A549 (cell line): ENCODE results near the gene RYR3. TPM values are rescaled to one million over a fixed set of nuclear protein-coding genes. Genes with fewer than 3 reads are reported as not detected.

Experiments
- ATAC-seq, 2 experiments: fragments of 200-7000 bp in 1 of 2; fragments of >200 bp in 1 of 2; cut with Nextera tagmentation in 1 of 2; cut with Tn5 transposase in 1 of 2; 3 replicates each; pipeline versions ENCODE4 v1.8.0 to v1.9.1; 2018 to 2020; ENCODE audit warnings: mild to moderate bottlenecking in 1 of 2, moderate library complexity in 1 of 2
- CTCF ChIA-PET: fragments of 300-600 bp; sonication (Branson Sonifier 250); formaldehyde crosslinking; extraction: SDS; loops from one replicate; lab custom pipeline; 2021; ENCODE audit warnings: antibody characterized with exemption, inconsistent platforms; lab: Yijun Ruan, JAX
- POLR2A ChIA-PET: fragments of 350-600 bp; formaldehyde crosslinking; extraction: SDS; loops from one replicate; lab custom pipeline; 2021; ENCODE audit warnings: antibody characterized with exemption, inconsistent platforms; lab: Yijun Ruan, JAX
- DNase-seq, 2 experiments: peaks; one replicate each; pipeline versions ENCODE4 v3.0.0 to v3.0.0-alpha.2; 2011 to 2016; ENCODE audit warnings: low read depth in 1 of 2, low spot score in 1 of 2
- FAIRE-seq: peaks from 2 replicates; lab custom pipeline; 2011; peaks lifted over from hg19 to GRCh38; lab: Jason Lieb, UNC
- H3K27ac ChIP-seq, 2 experiments: fragments of >200 bp; sonication (Bioruptor Twin); formaldehyde crosslinking; 3 replicates each; pipeline ENCODE4 v1.5.1; 2016 to 2017
- H3K4me1 ChIP-seq: fragments of >200 bp; sonication (Bioruptor Twin); formaldehyde crosslinking; 3 replicates; pipeline ENCODE4 v1.6.1; 2016
- H3K4me2 ChIP-seq: fragments of >200 bp; sonication (Bioruptor Twin); formaldehyde crosslinking; 3 replicates; pipeline ENCODE4 v1.6.1; 2016
- H3K4me3 ChIP-seq: fragments of >200 bp; sonication (Bioruptor Twin); formaldehyde crosslinking; 3 replicates; pipeline ENCODE4 v1.5.1; 2016
- H3K9me3 ChIP-seq: fragments of >200 bp; sonication (Bioruptor Twin); formaldehyde crosslinking; 3 replicates; pipeline ENCODE4 v1.6.1; 2016
- BHLHE40 ChIP-seq: IDR thresholded peaks from 2 replicates; pipeline ENCODE4 v1.6.1; 2012; ENCODE audit warnings: low read depth, low read length, inconsistent platforms
- CBX8 ChIP-seq: fragments of 200-600 bp; sonication (generic); IDR thresholded peaks from 2 replicates; pipeline ENCODE4 v1.6.1; 2016
- CEBPB ChIP-seq, 2 experiments: fragments of >200 bp in 1 of 2; sonication (Bioruptor Twin) in 1 of 2; formaldehyde crosslinking in 1 of 2; IDR thresholded peaks; 2 replicates each; pipeline ENCODE4 v1.6.1; 2012 to 2016
- CHD4 ChIP-seq: fragments of 200-600 bp; sonication (generic); IDR thresholded peaks from 2 replicates; pipeline ENCODE4 v1.6.1; 2016; ENCODE audit warnings: antibody characterized with exemption, mild to moderate bottlenecking, borderline replicate concordance
- EHMT2 ChIP-seq: fragments of 200-600 bp; sonication (generic); IDR thresholded peaks from 2 replicates; pipeline ENCODE4 v1.6.1; 2016; ENCODE audit warnings: antibody characterized with exemption, low read depth, mild to moderate bottlenecking, moderate library complexity
- EP300 ChIP-seq, 2 experiments: fragments of >200 bp; sonication (Bioruptor Twin); formaldehyde crosslinking; IDR thresholded peaks; 2 replicates in 1 of 2; 3 replicates in 1 of 2; pipeline ENCODE4 v1.6.1; 2016 to 2017
- ESRRA ChIP-seq: fragments of 150-350 bp; IDR thresholded peaks from 2 replicates; pipeline ENCODE4 v1.6.1; 2014; ENCODE audit warnings: mild to moderate bottlenecking, low read length, borderline replicate concordance
- FOSL2 ChIP-seq, 2 experiments: fragments of 450-650 bp in 1 of 2; fragments of >200 bp in 1 of 2; sonication (Bioruptor Twin) in 1 of 2; formaldehyde crosslinking; IDR thresholded peaks; 2 replicates each; pipeline versions ENCODE4 v1.5.0 to v1.6.1; 2016 to 2020; ENCODE audit warnings: mild to moderate bottlenecking in 1 of 2, moderate library complexity in 1 of 2
- FOXS1 ChIP-seq: fragments of 250-450 bp; sonication (Bioruptor Pico); IDR thresholded peaks from 2 replicates; pipeline ENCODE4 v1.5.0; 2020; ENCODE audit warnings: mild to moderate bottlenecking, moderate library complexity
- GATA3 ChIP-seq: IDR thresholded peaks from 2 replicates; pipeline ENCODE4 v1.6.1; 2012; ENCODE audit warnings: borderline replicate concordance
- HDAC2 ChIP-seq: fragments of 200-600 bp; sonication (generic); IDR thresholded peaks from 2 replicates; pipeline ENCODE4 v1.6.1; 2016
- HOXB13 ChIP-seq: fragments of 250-450 bp; sonication (Bioruptor Pico); IDR thresholded peaks from 2 replicates; pipeline ENCODE4 v1.5.0; 2020; ENCODE audit warnings: low read depth, mild to moderate bottlenecking, moderate library complexity
- HOXB5 ChIP-seq: fragments of 250-450 bp; sonication (Bioruptor Pico); IDR thresholded peaks from 2 replicates; pipeline ENCODE4 v1.5.0; 2020; ENCODE audit warnings: mild to moderate bottlenecking, moderate library complexity
- KDM5A ChIP-seq: fragments of 200-600 bp; sonication (generic); IDR thresholded peaks from 2 replicates; pipeline ENCODE4 v1.6.1; 2016; ENCODE audit warnings: antibody characterized with exemption, mild to moderate bottlenecking
- MAFK ChIP-seq: fragments of 450-650 bp; IDR thresholded peaks from 2 replicates; pipeline ENCODE4 v1.6.1; 2014; ENCODE audit not compliant: partially characterized antibody
- MYC ChIP-seq: IDR thresholded peaks from 2 replicates; pipeline ENCODE4 v1.6.1; 2012; ENCODE audit warnings: mild to moderate bottlenecking, inconsistent platforms, low read length, improper control_type of control experiment, borderline replicate concordance
- NFE2L2 ChIP-seq: fragments of 150-350 bp; conservative IDR thresholded peaks from 2 replicates; pipeline ENCODE4 v1.6.1; 2014; ENCODE audit warnings: low read length
- NR3C1 ChIP-seq: fragments of >200 bp; sonication (Bioruptor Twin); formaldehyde crosslinking; IDR thresholded peaks from 3 replicates; pipeline ENCODE4 v1.6.1; 2017
- POLR2A ChIP-seq: IDR thresholded peaks from 2 replicates; pipeline ENCODE4 v1.6.1; 2012; ENCODE audit warnings: mild to moderate bottlenecking, low read length
- RFX5 ChIP-seq: fragments of 450-650 bp; IDR thresholded peaks from 2 replicates; pipeline ENCODE4 v1.7.1; 2014; ENCODE audit warnings: antibody characterized with exemption, mild to moderate bottlenecking, moderate library complexity
- SMC3 ChIP-seq: fragments of >200 bp; sonication (Bioruptor Twin); formaldehyde crosslinking; IDR thresholded peaks from 3 replicates; pipeline ENCODE4 v1.6.1; 2018; ENCODE audit warnings: inconsistent platforms
- ZC3H11A ChIP-seq: fragments of 450-650 bp; IDR thresholded peaks from 2 replicates; pipeline ENCODE4 v1.6.1; 2014; ENCODE audit warnings: antibody characterized with exemption, mild to moderate bottlenecking
- ZFP36 ChIP-seq: fragments of 450-650 bp; IDR thresholded peaks from 2 replicates; pipeline ENCODE4 v1.6.1; 2014; ENCODE audit warnings: borderline replicate concordance; ENCODE audit not compliant: partially characterized antibody
- WGBS: methylation state at CpG from one replicate; pipeline ENCODE4 v1.1.6; 2017; ENCODE audit errors: missing lambda C conversion rate; 5-methylcytosine and 5-hydroxymethylcytosine counted together
- polyA plus RNA-seq, 4 experiments: library from polyadenylated mRNA; depleted of rRNA in 3 of 4; stranded (reverse); fragments of >200 nt; fragmentation: RNase III in 1 of 4; extraction: RNeasy Plus Mini Kit Qiagen cat#74134 plus additional on column Dnase treatment in 1 of 4; gene quantifications; 2 replicates in 3 of 4; 3 replicates in 1 of 4; pipeline ENCODE4 v1.2.3, GENCODE V29; 2011 to 2017
- TF ChIP-seq, protein P1 (sequence below): IDR thresholded peaks from 2 replicates; pipeline ENCODE4 v1.6.1; 2012
- TF ChIP-seq, protein P2 (sequence below): IDR thresholded peaks from 2 replicates; pipeline ENCODE4 v1.6.1; 2012; ENCODE audit warnings: low read depth, borderline replicate concordance
- TF ChIP-seq, protein P3 (sequence below): fragments of >200 bp; sonication (Bioruptor Twin); formaldehyde crosslinking; IDR thresholded peaks from 3 replicates; pipeline ENCODE4 v1.5.1; 2016
- TF ChIP-seq, protein P4 (sequence below): fragments of 250-450 bp; sonication (Bioruptor Pico); IDR thresholded peaks from 2 replicates; pipeline ENCODE4 v1.5.0; 2021; ENCODE audit warnings: mild to moderate bottlenecking, moderate library complexity, borderline replicate concordance

The RYR3 gene
- polyA plus RNA-seq, 2 of the 4 experiments (the other 2 are of a cell fraction), result 0.03 TPM; not detected in 1

DNA sequence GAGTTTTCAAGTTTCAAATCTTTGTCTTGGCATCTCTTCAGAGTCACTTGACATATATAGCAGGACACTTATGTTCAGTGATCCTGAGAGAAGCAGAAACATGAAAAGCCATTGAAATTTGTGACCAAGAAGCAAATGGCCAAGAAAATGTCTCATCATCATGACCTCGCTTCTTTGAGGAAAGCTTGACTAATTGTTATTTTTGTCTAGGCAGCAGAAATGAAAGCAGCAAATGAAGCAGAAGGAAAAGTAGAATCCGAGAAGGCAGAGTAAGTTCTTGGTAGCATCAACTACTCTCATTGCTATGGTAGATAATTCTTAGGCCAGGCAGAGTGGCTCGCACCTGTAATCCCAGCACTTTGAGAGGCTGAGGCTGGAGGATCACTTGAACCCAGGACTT is 529.8 kb downstream of the RYR3 start:
- Histone ChIP-seq H3K27ac (no peak overlapping the region), H3K4me1 (peaks cover 8% of the 10 kb centered on the region; the same call in 2 of the 3 replicates), H3K4me3 (no peak overlapping the region), H3K4me2 (no peak overlapping the region), H3K9me3 (no peaks in the 10 kb centered on the region)
- FAIRE-seq, result peak; percentile 77
- DNase-seq, result no peak
- ChIA-PET POLR2A (no interaction called here), CTCF (interaction anchor here (0.7 to 1.4 kb wide), 4 partner anchors 9 to 39 kb away, joined by 3 to 4 read pairs (median 3); no protein-coding TSS in a partner anchor)
- TF ChIP-seq EHMT2 (no peak), NFE2L2 (peak; percentile 38; the same call in 1 of the 2 replicates), CBX8 (no peak), ZFP36 (no peak), MAFK (peak; percentile 87), ESRRA (no peak)
- 64% methylated on average over 3 of the region's 3 CpGs for WGBS
- ATAC-seq, result no peak

DNA sequence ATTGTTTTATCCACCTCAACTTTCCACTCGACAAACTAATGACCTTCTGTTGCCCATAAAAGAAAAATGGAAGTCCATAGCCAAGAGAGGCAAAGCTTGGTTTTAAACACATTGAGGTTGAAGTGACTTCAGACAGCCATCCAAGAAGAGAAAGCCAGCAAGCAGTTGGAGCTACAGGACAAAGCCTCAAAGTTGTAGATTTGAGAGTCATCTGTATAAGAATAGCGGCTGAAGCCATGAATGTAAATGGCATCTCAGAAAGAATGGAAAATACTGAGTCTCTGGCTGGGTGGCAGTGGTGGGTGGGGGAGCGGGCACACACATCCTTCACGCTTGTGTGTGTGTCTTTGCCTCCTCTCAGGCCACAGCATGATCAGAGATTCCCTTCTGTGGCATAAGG is 533.4 kb downstream of the RYR3 start:
- peaks cover 8% of the 10 kb centered on the region; the same call in 2 of the 3 replicates for H3K4me1 ChIP-seq
- peak overlapping the region; percentile 29; the same call in 2 of the 3 replicates for H3K4me2 ChIP-seq
- H3K27ac ChIP-seq, result no peak overlapping the region
- no peak overlapping the region for H3K4me3 ChIP-seq
- H3K9me3 ChIP-seq, result no peaks in the 10 kb centered on the region
- ATAC-seq (no peak; a peak in 1 of 6 replicates), DNase-seq (no peak), FAIRE-seq (no peak)
- POLR2A ChIA-PET, result no interaction called here
- TF ChIP-seq MYC (no peak), CHD4 (no peak), EHMT2 (no peak), KDM5A (no peak), POLR2A (no peak), CEBPB (IDR thresholded peaks at IDR 0.05) (no peak), SMC3 (no peak), GATA3 (no peak), FOXS1 (CRISPR knock-in tag) (no peak), ZC3H11A (no peak), NFE2L2 (no peak), ZFP36 (no peak), NR3C1 (no peak), EP300 (IDR thresholded peaks at IDR 0.05) (no peak)
- TF ChIP-seq, protein P1, sequence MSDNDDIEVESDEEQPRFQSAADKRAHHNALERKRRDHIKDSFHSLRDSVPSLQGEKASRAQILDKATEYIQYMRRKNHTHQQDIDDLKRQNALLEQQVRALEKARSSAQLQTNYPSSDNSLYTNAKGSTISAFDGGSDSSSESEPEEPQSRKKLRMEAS, result no peak
- TF ChIP-seq, protein P2, sequence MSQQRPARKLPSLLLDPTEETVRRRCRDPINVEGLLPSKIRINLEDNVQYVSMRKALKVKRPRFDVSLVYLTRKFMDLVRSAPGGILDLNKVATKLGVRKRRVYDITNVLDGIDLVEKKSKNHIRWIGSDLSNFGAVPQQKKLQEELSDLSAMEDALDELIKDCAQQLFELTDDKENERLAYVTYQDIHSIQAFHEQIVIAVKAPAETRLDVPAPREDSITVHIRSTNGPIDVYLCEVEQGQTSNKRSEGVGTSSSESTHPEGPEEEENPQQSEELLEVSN, result no peak
- TF ChIP-seq, protein P3, sequence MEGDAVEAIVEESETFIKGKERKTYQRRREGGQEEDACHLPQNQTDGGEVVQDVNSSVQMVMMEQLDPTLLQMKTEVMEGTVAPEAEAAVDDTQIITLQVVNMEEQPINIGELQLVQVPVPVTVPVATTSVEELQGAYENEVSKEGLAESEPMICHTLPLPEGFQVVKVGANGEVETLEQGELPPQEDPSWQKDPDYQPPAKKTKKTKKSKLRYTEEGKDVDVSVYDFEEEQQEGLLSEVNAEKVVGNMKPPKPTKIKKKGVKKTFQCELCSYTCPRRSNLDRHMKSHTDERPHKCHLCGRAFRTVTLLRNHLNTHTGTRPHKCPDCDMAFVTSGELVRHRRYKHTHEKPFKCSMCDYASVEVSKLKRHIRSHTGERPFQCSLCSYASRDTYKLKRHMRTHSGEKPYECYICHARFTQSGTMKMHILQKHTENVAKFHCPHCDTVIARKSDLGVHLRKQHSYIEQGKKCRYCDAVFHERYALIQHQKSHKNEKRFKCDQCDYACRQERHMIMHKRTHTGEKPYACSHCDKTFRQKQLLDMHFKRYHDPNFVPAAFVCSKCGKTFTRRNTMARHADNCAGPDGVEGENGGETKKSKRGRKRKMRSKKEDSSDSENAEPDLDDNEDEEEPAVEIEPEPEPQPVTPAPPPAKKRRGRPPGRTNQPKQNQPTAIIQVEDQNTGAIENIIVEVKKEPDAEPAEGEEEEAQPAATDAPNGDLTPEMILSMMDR, result no peak
- CTCF ChIA-PET, result interaction anchor here (0.5 kb wide), 1 partner anchor 120 kb away, joined by 3 read pairs; no protein-coding TSS in a partner anchor
- 68% methylated on average over 4 of the region's 4 CpGs for WGBS

DNA sequence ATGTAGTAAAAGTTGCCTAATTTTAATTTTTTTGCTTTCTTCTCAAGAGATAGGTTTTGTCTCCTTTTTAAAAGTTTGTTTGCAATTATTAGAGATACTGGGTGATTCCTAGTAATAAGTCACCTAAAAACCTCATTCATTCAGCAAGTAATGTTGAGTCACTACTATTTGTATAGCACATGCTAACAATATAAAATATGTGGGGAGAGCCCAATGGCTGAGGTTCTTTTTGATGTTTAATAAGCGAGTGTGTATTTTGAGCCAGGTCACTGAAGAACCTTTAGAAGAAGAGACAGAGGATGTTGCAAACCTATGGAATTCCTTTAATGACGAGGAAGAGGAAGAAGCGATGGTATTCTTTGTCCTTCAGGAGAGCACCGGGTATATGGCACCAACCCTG is 533.8 kb downstream of the RYR3 start:
- FAIRE-seq (peak; percentile 78), ATAC-seq (peak in 1 of 2 experiments; percentile 59; a peak in 3 of 6 replicates), DNase-seq (peak; percentile 18 to 27)
- ChIA-PET POLR2A (no interaction called here), CTCF (no interaction called here)
- Histone ChIP-seq H3K9me3 (no peaks in the 10 kb centered on the region), H3K27ac (no peak overlapping the region), H3K4me1 (peaks cover 8% of the 10 kb centered on the region; the same call in 2 of the 3 replicates), H3K4me2 (peak overlapping the region; percentile 29; the same call in 2 of the 3 replicates), H3K4me3 (no peak overlapping the region)
- TF ChIP-seq HDAC2 (no peak), BHLHE40 (no peak), HOXB5 (CRISPR knock-in tag) (no peak), RFX5 (no peak), HOXB13 (no peak), FOSL2 (IDR thresholded peaks at IDR 0.05) (no peak), FOSL2 (CRISPR knock-in tag; IDR thresholded peaks at IDR 0.05) (peak; percentile 10; the same call in 1 of the 2 replicates)
- TF ChIP-seq, protein P4, sequence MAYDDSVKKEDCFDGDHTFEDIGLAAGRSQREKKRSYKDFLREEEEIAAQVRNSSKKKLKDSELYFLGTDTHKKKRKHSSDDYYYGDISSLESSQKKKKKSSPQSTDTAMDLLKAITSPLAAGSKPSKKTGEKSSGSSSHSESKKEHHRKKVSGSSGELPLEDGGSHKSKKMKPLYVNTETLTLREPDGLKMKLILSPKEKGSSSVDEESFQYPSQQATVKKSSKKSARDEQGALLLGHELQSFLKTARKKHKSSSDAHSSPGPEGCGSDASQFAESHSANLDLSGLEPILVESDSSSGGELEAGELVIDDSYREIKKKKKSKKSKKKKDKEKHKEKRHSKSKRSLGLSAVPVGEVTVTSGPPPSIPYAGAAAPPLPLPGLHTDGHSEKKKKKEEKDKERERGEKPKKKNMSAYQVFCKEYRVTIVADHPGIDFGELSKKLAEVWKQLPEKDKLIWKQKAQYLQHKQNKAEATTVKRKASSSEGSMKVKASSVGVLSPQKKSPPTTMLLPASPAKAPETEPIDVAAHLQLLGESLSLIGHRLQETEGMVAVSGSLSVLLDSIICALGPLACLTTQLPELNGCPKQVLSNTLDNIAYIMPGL (CRISPR knock-in tag), result no peak
- TF ChIP-seq, protein P1, result no peak
- WGBS, result 35% methylated on average over 4 of the region's 4 CpGs
